Breast epithelium (tissue), 4 donors: ENCODE results near the gene APC2. TPM values are rescaled to one million over a fixed set of nuclear protein-coding genes. Genes with fewer than 3 reads are reported as not detected.

Experiments
- DNase-seq, 2 donors: peaks; one replicate each; pipeline ENCODE4 v3.0.0-alpha.2; 2019; ENCODE audit warnings: low spot score in 2 of 2
- H3K27ac ChIP-seq, 2 donors: fragments of 200-600 bp; sonication (generic) in 1 of 2; one replicate each; pipeline ENCODE4 v1.5.1; 2016 to 2019; ENCODE audit warnings: mild to moderate bottlenecking in 1 of 2
- H3K27me3 ChIP-seq, 2 donors: fragments of 200-600 bp; sonication (generic) in 1 of 2; one replicate each; pipeline versions ENCODE4 v1.5.1 to v1.6.0; 2017 to 2019; ENCODE audit warnings: control low read depth in 1 of 2, mild to moderate bottlenecking in 1 of 2
- H3K36me3 ChIP-seq: fragments of 200-600 bp; one replicate; pipeline ENCODE4 v1.5.1; 2019
- H3K4me1 ChIP-seq, 2 donors: fragments of 200-600 bp; sonication (generic); one replicate each; pipeline ENCODE4 v1.5.1; 2016 to 2019; ENCODE audit warnings: control low read depth in 1 of 2
- H3K4me3 ChIP-seq, 3 donors: fragments of 200-600 bp; sonication (generic); 1 replicate in 2 of 3; 2 replicates in 1 of 3; pipeline ENCODE4 v1.5.1; 2016 to 2019; ENCODE audit warnings: mild to moderate bottlenecking in 3 of 3, moderate library complexity in 2 of 3
- H3K9me3 ChIP-seq, 2 donors: fragments of 200-600 bp; sonication (generic) in 1 of 2; one replicate each; pipeline ENCODE4 v1.5.1; 2016 to 2019; ENCODE audit warnings: control low read depth in 1 of 2
- POLR2A ChIP-seq: fragments of 450-650 bp; IDR thresholded peaks from one replicate; pipeline ENCODE4 v1.6.1; 2016; ENCODE audit warnings: antibody characterized with exemption, mild to moderate bottlenecking, moderate library complexity
- POLR2AphosphoS5 ChIP-seq, 3 donors: sonication (generic); formaldehyde crosslinking; IDR thresholded peaks; one replicate each; pipeline ENCODE4 v1.6.1; 2017; ENCODE audit warnings: antibody characterized with exemption in 3 of 3
- intact Hi-C: fragments of 100-400 bp; cut with DNase I; formaldehyde crosslinking; loops from one replicate; pipeline ENCODE4 v1.15.1; 2023; ENCODE audit warnings: low total_unique reads
- total RNA-seq, 3 donors: library from RNA; depleted of rRNA; stranded (reverse); fragments of >200 nt; gene quantifications; one replicate each; pipeline ENCODE4 v1.1.0, GENCODE V29; 2016
- TF ChIP-seq, protein P1 (sequence below), 3 donors: fragments of 450-650 bp; IDR thresholded peaks; one replicate each; pipeline ENCODE4 v1.5.1; 2016 to 2017; ENCODE audit warnings: antibody characterized with exemption in 3 of 3, mild to moderate bottlenecking in 3 of 3, moderate library complexity in 3 of 3

Gene APC2
- total RNA-seq, 3 donors from 2014 or later = under 0.01 to 0.29 (median 0.16) TPM

DNA sequence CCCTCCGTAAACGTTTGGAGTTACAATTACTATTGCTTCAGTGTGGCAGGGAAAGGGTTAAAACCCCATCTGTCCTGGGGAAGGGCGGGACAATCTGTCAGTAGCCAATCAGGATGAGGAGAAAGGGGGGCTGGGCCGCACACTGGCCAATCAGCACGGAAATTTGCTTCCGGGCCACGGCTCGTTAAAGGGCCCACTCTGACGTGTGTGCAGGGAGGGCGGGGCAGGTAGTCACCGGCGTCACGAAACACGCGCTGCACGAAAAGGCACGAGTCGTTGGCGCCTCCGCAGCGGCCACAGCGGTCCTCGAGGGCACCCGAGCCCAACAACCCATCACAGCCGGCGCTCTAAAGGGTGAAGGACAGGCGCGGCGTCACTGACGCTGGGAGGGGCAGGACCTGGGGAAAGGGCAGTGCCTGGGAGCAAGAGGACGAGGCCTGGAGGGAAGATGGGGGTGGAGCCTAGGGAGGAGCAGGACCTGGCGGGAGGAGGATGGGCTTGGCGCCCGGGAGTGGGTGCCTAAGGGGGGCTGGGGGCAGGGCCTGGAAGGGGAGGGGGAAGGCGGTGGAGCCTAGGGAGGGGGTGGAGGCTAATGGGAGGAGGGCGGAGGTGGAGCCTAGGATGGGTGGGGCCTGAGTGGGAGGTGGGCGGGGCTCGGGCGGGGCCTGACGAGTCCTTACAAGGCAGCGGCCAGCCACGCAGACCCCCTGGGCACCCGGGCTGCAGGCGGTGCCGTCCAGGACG lies 58.0 kb downstream of the APC2 start:
- Histone ChIP-seq H3K9me3 (peaks cover 0 to 6% of the 10 kb centered on the region in 2 donors), H3K4me3 (peak overlapping the region; percentile 34 to 69 (median 53)), H3K27ac (peak overlapping the region; percentile 91 to 95), H3K4me1 (peaks cover 0 to 2% of the 10 kb centered on the region in 2 donors), H3K27me3 (peaks cover 0 to 2% of the 10 kb centered on the region in 2 donors), H3K36me3 (no peaks in the 10 kb centered on the region)
- peak; percentile 93 to 95 for DNase-seq
- intact Hi-C loops = no loop called here
- TF ChIP-seq POLR2AphosphoS5 (IDR thresholded peaks at IDR 0.05) = peak; percentile 28 to 78 (median 75)
- TF ChIP-seq, protein P1, sequence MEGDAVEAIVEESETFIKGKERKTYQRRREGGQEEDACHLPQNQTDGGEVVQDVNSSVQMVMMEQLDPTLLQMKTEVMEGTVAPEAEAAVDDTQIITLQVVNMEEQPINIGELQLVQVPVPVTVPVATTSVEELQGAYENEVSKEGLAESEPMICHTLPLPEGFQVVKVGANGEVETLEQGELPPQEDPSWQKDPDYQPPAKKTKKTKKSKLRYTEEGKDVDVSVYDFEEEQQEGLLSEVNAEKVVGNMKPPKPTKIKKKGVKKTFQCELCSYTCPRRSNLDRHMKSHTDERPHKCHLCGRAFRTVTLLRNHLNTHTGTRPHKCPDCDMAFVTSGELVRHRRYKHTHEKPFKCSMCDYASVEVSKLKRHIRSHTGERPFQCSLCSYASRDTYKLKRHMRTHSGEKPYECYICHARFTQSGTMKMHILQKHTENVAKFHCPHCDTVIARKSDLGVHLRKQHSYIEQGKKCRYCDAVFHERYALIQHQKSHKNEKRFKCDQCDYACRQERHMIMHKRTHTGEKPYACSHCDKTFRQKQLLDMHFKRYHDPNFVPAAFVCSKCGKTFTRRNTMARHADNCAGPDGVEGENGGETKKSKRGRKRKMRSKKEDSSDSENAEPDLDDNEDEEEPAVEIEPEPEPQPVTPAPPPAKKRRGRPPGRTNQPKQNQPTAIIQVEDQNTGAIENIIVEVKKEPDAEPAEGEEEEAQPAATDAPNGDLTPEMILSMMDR (IDR thresholded peaks at IDR 0.05) = no peak

DNA sequence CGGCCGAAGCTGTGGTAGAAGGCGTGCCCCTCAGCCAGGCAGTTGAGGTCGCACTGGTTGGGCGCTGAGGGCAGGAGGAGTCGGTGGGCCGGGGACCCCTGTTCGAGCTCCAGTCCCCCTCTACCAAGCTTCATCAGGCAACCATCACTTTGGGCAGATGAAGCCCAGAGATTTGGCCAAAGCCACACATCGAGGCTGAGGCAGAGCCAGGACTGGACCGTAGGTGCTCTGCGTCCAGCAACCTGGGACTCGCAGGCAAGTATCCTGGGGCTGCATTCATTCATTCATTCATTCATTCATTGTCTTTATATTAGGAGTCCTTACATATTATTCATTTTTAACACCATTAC lies 58.6 kb downstream of the APC2 start:
- Histone ChIP-seq H3K27ac (peak overlapping the region; percentile 91 to 95), H3K4me3 (peak overlapping the region in 2 of 3 donors; percentile 53 to 69), H3K4me1 (peaks cover 0 to 2% of the 10 kb centered on the region in 2 donors), H3K9me3 (peaks cover 0 to 6% of the 10 kb centered on the region in 2 donors), H3K36me3 (no peaks in the 10 kb centered on the region), H3K27me3 (peaks cover 3 to 5% of the 10 kb centered on the region in 2 donors)
- TF ChIP-seq, protein P1 (IDR thresholded peaks at IDR 0.05) = no peak
- TF ChIP-seq POLR2A (no peak), POLR2AphosphoS5 (IDR thresholded peaks at IDR 0.05) (no peak)
- intact Hi-C loops = no loop called here
- DNase-seq = no peak

DNA sequence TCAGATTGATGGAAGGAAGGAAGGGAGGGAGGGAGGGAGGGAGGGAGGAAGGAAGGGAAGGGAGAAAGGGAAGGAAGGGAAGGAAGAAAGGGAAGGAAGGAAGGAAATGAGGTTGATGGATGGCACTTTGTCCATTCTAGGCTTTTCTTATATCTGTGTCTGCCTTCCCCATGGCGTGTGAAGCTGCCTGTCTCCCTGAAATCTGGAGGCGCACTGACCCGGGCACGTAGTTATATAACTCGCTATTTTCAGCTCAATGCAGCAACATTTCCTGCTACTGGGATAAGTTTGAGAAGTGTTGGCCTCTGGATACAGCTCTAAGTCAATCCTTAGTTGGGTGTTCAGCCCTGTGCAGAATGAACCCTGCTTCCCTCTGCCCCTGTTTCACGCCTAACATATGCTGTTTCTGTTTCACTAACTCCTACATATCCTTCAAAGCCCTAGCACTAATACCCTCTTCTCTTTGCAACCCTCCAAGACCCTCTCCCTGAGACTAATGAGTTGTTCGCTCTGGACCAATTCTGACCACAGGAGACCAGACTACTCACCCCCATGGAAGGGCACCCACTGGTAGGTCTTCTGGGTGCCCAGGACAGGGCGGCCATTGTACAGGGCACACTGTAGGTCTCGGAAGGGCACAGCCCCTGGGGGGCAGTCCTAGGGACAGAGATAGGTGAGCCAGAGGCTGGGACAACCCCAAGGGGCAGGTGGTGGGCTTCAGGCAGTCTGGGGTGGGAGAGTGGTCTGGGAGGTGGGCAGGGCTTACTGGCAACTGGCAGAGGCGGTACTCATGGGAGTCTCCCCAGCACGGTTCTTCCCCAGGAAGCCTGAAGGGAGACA lies 59.9 kb downstream of the APC2 start:
- Histone ChIP-seq H3K4me3 (no peak overlapping the region), H3K9me3 (peaks cover 0 to 6% of the 10 kb centered on the region in 2 donors), H3K36me3 (no peaks in the 10 kb centered on the region), H3K27me3 (peaks cover 4 to 10% of the 10 kb centered on the region in 2 donors), H3K27ac (peak overlapping the region; percentile 40 to 48), H3K4me1 (no peaks in the 10 kb centered on the region)
- TF ChIP-seq POLR2AphosphoS5 (IDR thresholded peaks at IDR 0.05) = no peak
- DNase-seq = no peak
- intact Hi-C loops = no loop called here

DNA sequence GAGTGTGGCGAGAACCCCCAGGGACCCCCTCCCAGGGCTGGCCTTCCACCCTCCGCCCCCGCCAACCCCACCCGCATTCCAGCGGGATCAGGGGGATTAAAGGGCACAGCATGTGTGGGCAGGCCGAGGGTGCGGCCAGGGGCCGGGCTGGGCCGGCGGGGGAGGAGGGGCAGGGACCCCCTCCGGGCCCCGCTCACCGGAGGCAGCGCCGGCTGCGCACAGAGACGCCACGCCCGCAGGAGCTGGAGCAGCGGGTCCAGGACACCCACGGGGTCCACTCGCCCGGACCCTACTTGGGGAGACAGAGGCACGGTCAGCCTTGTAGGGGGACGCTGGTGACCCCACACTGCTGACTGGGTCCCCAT lies 60.5 kb downstream of the APC2 start:
- Histone ChIP-seq H3K27ac (peak overlapping the region; percentile 40 to 48), H3K9me3 (peaks cover 0 to 6% of the 10 kb centered on the region in 2 donors), H3K4me3 (no peak overlapping the region), H3K27me3 (peaks cover 6 to 10% of the 10 kb centered on the region in 2 donors), H3K36me3 (no peaks in the 10 kb centered on the region), H3K4me1 (no peaks in the 10 kb centered on the region)
- intact Hi-C loops = no loop called here
- TF ChIP-seq, protein P1 (IDR thresholded peaks at IDR 0.05) = no peak
- TF ChIP-seq POLR2AphosphoS5 (IDR thresholded peaks at IDR 0.05) (no peak), POLR2A (no peak)
- no peak for DNase-seq

DNA sequence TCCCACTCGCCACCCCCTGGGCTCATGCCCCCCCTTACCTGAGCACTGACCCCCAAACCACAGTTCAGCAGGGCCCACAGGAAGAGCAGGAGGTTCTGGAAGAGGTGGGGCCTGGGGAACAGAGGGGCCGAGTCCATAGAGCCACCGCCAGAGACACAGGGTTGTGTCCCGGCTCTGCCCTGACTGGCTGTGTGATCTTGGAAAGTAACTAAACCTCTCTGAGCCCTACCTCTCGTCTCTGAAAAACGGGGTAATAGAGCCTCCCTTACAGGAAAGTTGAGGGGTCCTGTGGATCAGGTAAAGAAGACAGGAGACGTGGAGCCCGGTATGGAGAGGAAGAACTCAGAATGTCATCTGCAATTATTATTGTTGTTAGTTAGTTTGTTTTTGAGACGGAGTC lies 60.9 kb downstream of the APC2 start:
- TF ChIP-seq, protein P1 (IDR thresholded peaks at IDR 0.05) = no peak
- TF ChIP-seq POLR2A = no peak
- no peak for TF ChIP-seq POLR2AphosphoS5 (IDR thresholded peaks at IDR 0.05)
- peaks cover 6 to 10% of the 10 kb centered on the region in 2 donors for H3K27me3 ChIP-seq
- no peaks in the 10 kb centered on the region for H3K36me3 ChIP-seq
- H3K4me3 ChIP-seq = no peak overlapping the region
- intact Hi-C loops = no loop called here
- peak overlapping the region; percentile 40 to 48 for H3K27ac ChIP-seq
- DNase-seq = no peak
- H3K4me1 ChIP-seq = no peaks in the 10 kb centered on the region
- peaks cover 0 to 6% of the 10 kb centered on the region in 2 donors for H3K9me3 ChIP-seq
